Uterus (tissue), 4 donors: ENCODE measurements around the gene DMPK. TPM values are rescaled to one million over a fixed set of nuclear protein-coding genes. Genes with fewer than 3 reads are reported as not detected.
"Not testable (repeated sequence)": the region's sequence is repeated elsewhere in the genome, so short reads cannot be mapped to it uniquely, and the experiment has no call there.

Experiments used
- DNase-seq, 2 donors: peaks; one replicate each; pipeline ENCODE4 v3.0.0-alpha.2; 2019 to 2020
- H3K27ac ChIP-seq, 2 donors: fragments of 200-600 bp; sonication (generic); 1 replicate in 1 of 2; 2 replicates in 1 of 2; pipeline ENCODE4 v1.5.1; 2016 to 2018
- H3K27me3 ChIP-seq, 2 donors: fragments of 200-600 bp; sonication (generic); one replicate each; pipeline ENCODE4 v1.5.1; 2018 to 2019; ENCODE audit warnings: control low read depth in 1 of 2
- H3K36me3 ChIP-seq, 2 donors: fragments of 200-600 bp; sonication (generic); one replicate each; pipeline ENCODE4 v1.5.1; 2019; ENCODE audit warnings: control low read depth in 1 of 2
- H3K4me1 ChIP-seq, 2 donors: fragments of 200-600 bp; sonication (generic); one replicate each; pipeline ENCODE4 v1.5.1; 2018 to 2019; ENCODE audit warnings: control low read depth in 1 of 2
- H3K4me3 ChIP-seq, 2 donors: fragments of 200-600 bp; sonication (generic); 1 replicate in 1 of 2; 2 replicates in 1 of 2; pipeline ENCODE4 v1.5.1; 2018 to 2019; ENCODE audit warnings: mild to moderate bottlenecking in 1 of 2
- H3K9me3 ChIP-seq, 2 donors: fragments of 200-600 bp; sonication (generic); one replicate each; pipeline ENCODE4 v1.5.1; 2019; ENCODE audit warnings: control low read depth in 1 of 2
- CTCF ChIP-seq, 4 experiments: fragments of 200-600 bp in 2 of 4; fragments of 450-650 bp in 2 of 4; sonication (generic) in 2 of 4; IDR thresholded peaks; one replicate each; pipeline ENCODE4 v1.5.1; 2016 to 2019; ENCODE audit warnings: antibody characterized with exemption in 4 of 4, mild to moderate bottlenecking in 2 of 4, moderate library complexity in 1 of 4
- POLR2A ChIP-seq, 2 donors: fragments of 450-650 bp; IDR thresholded peaks; one replicate each; pipeline ENCODE4 v1.6.1; 2016; ENCODE audit warnings: antibody characterized with exemption in 2 of 2, mild to moderate bottlenecking in 1 of 2, moderate library complexity in 1 of 2
- intact Hi-C: fragments of 100-400 bp; cut with DNase I; formaldehyde crosslinking; loops from one replicate; pipeline ENCODE4 v1.15.1; 2023; ENCODE audit warnings: low total_unique reads
- total RNA-seq, 4 donors: library from RNA; depleted of rRNA in 3 of 4; stranded (reverse); fragments of >200 nt in 3 of 4; gene quantifications; one replicate each; pipeline versions ENCODE4 v1.1.0 to v1.2.4, GENCODE V29; 2014 to 2023
- donor health status: DM: yes; HTN: yes; CAD: no.

DMPK gene
- total RNA-seq, 4 donors from 2014 or later: 15.3 to 211 (median 43.8) TPM

- Histone ChIP-seq H3K4me3 (no peak overlapping the region), H3K36me3 (no peaks in the 10 kb centered on the region), H3K4me1 (no peaks in the 10 kb centered on the region), H3K27me3 (no peaks in the 10 kb centered on the region), H3K9me3 (no peaks in the 10 kb centered on the region), H3K27ac (no peak overlapping the region)
- intact Hi-C loops: no loop called here
- no peak for DNase-seq
- TF ChIP-seq CTCF (IDR thresholded peaks at IDR 0.05): no peak
- TF ChIP-seq POLR2A (IDR thresholded peaks at IDR 0.05): no peak
These were observed 22.6 kb upstream of the DMPK start for GRCh38 chr19:45804959-45805230.

GRCh38 chr19:45804140-45804958, 22.1 kb upstream of the DMPK start:
- Histone ChIP-seq H3K27ac (no peak overlapping the region), H3K36me3 (no peaks in the 10 kb centered on the region), H3K4me3 (no peak overlapping the region), H3K9me3 (no peaks in the 10 kb centered on the region), H3K27me3 (no peaks in the 10 kb centered on the region), H3K4me1 (no peaks in the 10 kb centered on the region)
- intact Hi-C loops: no loop called here
- DNase-seq: no peak
- TF ChIP-seq POLR2A (IDR thresholded peaks at IDR 0.05) (no peak), CTCF (IDR thresholded peaks at IDR 0.05) (no peak)

- TF ChIP-seq CTCF (IDR thresholded peaks at IDR 0.05): no peak
- TF ChIP-seq POLR2A (IDR thresholded peaks at IDR 0.05): no peak
- DNase-seq: no peak
- H3K4me1 ChIP-seq: no peaks in the 10 kb centered on the region
- intact Hi-C loops: no loop called here
- no peaks in the 10 kb centered on the region for H3K36me3 ChIP-seq
- H3K9me3 ChIP-seq: no peaks in the 10 kb centered on the region
- H3K4me3 ChIP-seq: no peak overlapping the region
- no peaks in the 10 kb centered on the region for H3K27me3 ChIP-seq
- H3K27ac ChIP-seq: no peak overlapping the region
These were observed 19.4 kb upstream of the DMPK start for GRCh38 chr19:45801603-45802175.

GRCh38 chr19:45800070-45800553, 17.8 kb upstream of the DMPK start:
- Histone ChIP-seq H3K27ac (peak overlapping the region; percentile 51 to 59), H3K4me1 (no peaks in the 10 kb centered on the region), H3K9me3 (no peaks in the 10 kb centered on the region), H3K4me3 (no peak overlapping the region), H3K36me3 (no peaks in the 10 kb centered on the region), H3K27me3 (no peaks in the 10 kb centered on the region)
- TF ChIP-seq CTCF (IDR thresholded peaks at IDR 0.05) (no peak), POLR2A (IDR thresholded peaks at IDR 0.05) (no peak)
- no peak for DNase-seq
- intact Hi-C loops: no loop called here

- intact Hi-C loops, DNase-seq, H3K4me3 ChIP-seq, H3K27me3 ChIP-seq, H3K4me1 ChIP-seq, H3K9me3 ChIP-seq, H3K36me3 ChIP-seq: not testable (repeated sequence)
- peak overlapping the region; percentile 51 to 59 for H3K27ac ChIP-seq
These were observed 17.3 kb upstream of the DMPK start for GRCh38 chr19:45799541-45799940.
